Measurements from ENCODE around the gene OVAAL.

The OVAAL gene

GRCh38 chr1:180558664-180559063 is at the start of gene OVAAL:
OVAAL (plus strand) TSS chr1:180558964.
- DNase-seq: no peak

DNA sequence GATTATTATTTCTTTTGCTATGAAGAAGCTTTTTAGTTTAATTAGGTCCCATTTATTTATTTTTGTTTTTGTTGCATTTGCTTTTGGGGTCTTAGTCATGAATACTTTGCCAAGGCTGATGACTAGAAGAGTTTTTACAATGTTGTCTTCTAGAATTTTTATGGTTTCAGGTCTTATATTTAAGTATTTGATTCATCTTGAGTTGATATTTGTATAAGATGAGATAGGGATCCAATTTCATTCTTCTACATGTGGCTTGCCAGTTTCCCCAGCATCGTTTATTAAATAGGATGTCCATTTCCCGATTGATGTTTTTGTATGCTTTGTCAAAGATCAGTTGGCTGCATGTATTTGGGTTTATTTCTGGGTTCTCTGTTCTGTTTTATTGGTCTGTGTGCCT is 47.9 kb upstream of the OVAAL start:
- no peak for DNase-seq

- no peak for DNase-seq
These were observed 45.2 kb upstream of the OVAAL start for GRCh38 chr1:180513531-180513930.

DNA sequence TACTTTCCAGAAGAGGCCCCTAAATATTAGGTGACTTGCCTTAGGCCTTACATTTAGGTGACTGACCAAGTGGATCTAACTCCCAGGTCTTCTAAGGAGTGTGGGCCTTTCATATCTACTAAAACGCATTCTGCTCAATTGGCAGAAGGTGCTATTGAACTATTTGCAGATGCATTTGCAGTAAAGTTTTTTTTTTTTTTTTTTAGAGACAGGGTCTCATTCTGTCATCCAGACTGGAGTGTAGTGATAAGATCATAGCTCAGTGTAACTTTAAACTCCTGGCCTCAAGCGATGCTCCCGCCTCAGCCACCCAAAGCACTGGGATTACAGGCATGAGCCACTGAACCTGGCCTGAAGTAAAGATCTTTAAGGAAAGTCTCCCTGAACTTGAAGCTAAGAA is 43.4 kb upstream of the OVAAL start:
- DNase-seq: no peak

GRCh38 chr1:180515857-180516388 is 42.8 kb upstream of the OVAAL start:
- DNase-seq: peak; percentile 88

DNA sequence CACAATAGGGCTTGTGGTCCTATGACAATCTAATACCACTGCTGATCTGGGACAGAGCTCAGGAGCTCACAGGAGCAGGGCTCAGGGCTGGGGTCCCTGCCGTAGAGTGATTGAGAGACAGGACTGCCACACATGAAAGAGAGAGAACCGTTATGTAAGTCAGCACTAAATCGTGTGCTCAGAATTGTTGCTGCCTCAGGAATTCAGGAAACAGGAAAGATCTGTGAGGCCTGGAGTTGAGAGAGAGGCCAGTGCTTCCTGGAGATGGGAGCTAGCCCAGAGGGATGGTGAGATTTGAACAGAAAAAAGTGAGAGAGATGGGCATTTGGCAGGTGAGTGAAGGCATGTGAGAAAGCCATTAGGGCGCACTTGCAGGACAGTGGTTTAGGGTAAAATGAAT is 38.9 kb upstream of the OVAAL start:
- no peak for DNase-seq

- no peak for DNase-seq
These were observed 37.1 kb upstream of the OVAAL start for GRCh38 chr1:180521474-180522212.

DNA sequence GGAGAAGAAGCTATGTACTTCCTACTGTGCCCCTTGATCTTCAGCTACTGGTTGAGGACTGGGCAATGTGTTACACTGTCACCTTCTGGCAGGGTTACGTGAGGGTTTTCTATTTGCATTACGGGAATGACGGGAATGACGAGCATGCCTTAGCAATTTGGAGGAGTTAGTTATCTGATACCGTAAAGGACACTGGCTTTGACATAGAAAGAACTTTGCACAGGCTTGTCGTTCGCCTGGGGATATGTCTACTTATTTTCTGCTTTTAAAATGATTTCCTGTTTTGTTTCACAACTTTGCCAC is 36.6 kb upstream of the OVAAL start:
- no peak for DNase-seq

DNA sequence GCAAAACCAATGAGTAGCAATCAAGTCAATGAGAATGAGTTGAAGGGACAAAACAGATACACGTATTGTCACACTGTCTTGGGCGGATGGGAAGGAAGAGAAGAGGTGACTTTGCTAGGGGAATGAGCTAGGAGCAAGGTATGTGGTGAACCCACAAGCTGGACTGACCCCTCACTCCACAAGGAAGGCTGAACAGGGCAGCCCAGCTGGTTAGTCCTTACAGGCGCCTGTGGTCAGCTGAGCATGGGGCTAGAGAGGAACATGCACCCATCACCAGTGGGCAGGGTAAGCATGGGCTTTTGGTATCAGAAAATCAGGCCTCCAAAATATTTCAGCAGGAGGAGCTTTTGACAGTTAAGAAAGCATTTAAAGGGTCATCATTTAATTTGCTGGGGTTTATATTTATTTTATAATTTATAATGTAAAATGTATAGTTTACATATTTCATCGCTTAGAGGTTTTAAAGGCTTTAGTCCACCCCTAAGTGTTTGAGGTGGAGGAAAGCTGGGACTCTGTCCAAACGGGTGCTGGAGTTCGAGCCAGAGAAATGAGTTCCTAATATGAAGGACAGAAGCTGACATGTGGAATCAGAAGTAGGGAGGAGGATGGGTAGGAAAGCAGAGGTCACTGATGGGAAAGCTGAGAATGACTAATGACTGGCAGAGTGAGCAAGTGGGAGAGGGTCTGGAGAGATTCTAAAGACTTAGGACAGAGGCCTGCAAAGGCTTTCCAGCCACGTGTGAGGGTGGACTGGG is 34.4 kb upstream of the OVAAL start:
- DNase-seq: no peak

DNA sequence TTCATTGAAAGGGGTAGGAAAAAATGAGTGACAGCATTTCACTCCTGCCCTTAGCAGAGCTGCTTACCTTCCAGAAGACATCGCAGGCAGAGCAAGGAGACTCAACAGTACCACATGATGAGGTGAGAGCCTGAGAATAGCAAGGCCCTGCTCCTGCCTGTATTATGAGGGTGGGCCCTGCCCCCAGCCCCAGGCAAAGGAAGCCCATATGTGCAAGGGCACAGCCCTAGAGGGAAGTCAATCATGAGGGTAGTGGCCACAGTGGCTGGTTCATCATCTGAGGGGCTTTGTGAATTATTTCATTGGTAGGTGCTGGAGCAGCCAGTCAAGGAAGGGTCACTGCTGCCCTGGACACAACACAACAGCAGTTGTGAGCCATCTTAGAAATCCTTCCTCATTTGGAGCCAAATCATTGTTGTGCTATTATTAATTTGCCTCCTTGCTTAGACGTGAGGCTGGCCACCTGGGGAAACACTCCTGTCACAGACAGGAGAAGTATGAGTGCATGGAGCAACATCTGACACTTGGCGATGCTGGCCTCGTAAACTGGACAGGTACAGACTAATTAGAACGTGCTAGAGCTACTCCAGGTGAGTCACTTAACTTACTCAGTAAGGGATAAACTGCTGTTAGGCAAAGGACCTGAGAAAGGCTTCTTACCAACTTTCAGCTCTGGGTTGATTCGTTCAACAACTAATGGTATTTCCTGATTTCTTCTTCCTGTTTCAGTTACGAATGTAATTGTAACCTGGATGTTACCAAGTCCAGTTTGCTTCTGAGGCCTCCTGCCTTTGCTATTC is 33.6 kb upstream of the OVAAL start:
- DNase-seq: no peak

GRCh38 chr1:180525715-180526039 is 33.1 kb upstream of the OVAAL start:
- DNase-seq: no peak

GRCh38 chr1:180527101-180527669 is 31.6 kb upstream of the OVAAL start:
- no peak for DNase-seq

GRCh38 chr1:180528868-180529470 is 29.8 kb upstream of the OVAAL start:
- no peak for DNase-seq

GRCh38 chr1:180530501-180530900 is 28.3 kb upstream of the OVAAL start:
- DNase-seq: no peak

DNA sequence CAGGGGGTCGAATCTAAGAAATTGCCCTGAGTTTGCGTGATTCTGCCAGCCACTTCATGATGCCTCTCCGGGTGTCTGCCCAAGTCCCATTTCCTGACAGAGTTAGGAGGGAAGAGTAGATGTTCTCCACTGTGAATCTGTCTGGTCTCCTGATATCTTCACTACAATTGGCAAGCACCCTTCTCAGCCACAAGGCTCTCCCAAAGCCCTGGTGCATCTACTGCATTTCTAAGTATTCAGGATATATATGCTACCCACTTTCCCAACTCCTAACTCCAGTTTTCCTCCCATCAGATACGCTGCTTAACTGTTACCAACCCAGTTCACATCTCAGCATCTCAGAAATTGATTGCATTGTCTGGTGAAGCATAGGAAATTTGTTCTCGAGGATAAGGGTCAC is 25.9 kb upstream of the OVAAL start:
- no peak for DNase-seq

DNA sequence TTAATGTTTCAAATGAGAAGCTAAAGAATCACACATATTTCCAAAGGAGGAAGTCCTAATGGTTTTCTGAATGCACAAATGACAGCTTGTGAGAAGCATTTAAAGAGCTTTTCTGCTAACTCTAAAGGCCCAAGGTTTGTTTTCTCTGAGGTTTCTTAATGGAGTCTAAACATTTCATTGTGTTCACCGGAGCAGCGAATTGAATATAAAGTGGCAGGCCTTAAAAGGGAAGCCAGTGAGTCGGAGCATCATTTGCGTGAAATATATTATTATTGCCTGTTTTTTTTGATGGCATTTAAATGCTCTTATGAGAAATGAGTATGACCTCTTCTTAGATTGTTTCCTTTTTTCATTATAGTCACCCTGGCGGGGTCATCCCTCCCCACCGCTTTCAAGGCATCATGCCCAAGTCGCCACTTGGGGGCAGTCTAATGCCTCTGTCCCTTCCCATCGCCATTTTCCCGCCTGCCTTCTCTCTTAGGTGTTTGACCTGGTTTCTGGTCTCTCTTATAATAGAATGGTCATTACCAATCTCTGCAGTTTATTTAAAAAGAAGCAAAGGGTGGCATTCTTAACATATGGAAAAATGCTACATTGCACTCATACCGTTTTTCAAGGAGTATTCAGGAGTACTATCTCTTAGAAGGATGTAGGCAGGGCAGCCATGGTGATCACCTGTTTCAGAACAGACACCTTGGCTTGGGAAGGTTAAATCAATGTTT is 25.3 kb upstream of the OVAAL start:
- peak; percentile 77 for DNase-seq

- DNase-seq: no peak
These were observed 24.6 kb upstream of the OVAAL start for GRCh38 chr1:180534214-180534613.

GRCh38 chr1:180535418-180535999 is 23.3 kb upstream of the OVAAL start:
- DNase-seq: no peak

DNA sequence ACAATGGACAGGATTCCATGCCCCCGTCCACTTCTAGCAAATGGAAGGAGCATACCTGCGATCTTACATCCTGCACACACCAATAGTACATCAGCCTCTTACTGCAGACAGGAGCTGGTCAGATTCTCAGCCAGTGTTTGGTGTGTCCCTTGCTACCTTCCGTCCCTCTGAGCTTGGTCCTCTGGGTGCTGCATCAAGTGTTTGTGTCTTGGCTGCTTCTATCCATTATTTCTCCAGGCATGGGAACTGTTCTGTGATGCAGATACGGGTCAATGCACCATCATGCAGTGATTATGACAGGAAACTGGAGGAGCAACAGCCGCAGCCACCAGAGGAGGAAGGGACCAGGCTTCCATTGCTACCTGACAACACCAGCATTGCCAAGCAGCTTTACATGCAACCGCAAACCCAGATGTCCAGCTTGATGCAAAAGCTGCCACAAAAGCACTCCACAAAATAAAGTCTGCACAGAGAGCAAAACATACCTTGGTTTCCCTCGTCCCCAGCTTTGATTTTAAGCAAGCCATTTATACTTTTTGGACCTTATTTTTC is 21.9 kb upstream of the OVAAL start:
- DNase-seq: no peak

DNA sequence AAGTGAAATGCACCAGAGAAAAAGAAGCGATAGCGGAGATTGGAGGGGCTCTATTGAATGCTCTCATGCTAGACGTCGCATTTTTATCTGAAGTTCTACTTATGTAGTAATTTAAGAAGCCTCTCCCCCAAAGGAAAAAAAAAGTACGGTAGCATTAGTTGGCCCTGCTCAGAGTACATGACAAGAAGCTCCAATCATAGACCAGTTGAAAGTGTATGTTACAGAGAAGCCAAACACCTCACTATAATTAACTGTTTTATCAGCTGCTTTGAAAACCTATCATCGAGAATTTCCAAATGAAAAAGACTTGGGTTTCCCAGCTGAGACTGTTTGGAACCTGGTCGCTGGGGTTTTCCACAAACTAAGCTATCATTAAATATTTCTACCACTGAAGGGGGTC is 19.6 kb upstream of the OVAAL start:
- no peak for DNase-seq

Measured in NCI-H526 treated with DMSO at 0.1 percent for 48 hours (cell line).